Adipocyte (in vitro differentiated cells): ENCODE results near the gene SLC35F3.

Experiments
- DNase-seq: peaks from one replicate; pipeline ENCODE4 v3.0.0-alpha.2; 2015; ENCODE audit warnings: low read depth
- H3K27me3 ChIP-seq: replicated peaks from 2 replicates; pipeline ENCODE4 v1.7.0; 2013; ENCODE audit warnings: mild to moderate bottlenecking, low read length, moderate library complexity; ENCODE audit not compliant: control insufficient read depth, insufficient read depth
- H3K36me3 ChIP-seq: 2 replicates; pipeline ENCODE4 v1.7.0; 2013; ENCODE audit warnings: low read length, mild to moderate bottlenecking, moderate library complexity; ENCODE audit not compliant: control insufficient read depth, insufficient read depth, severe bottlenecking
- H3K4me1 ChIP-seq: 2 replicates; pipeline ENCODE4 v1.7.0; 2013; ENCODE audit warnings: mild to moderate bottlenecking, low read length, moderate library complexity; ENCODE audit not compliant: control insufficient read depth, insufficient read depth
- H3K4me3 ChIP-seq: 2 replicates; pipeline ENCODE4 v1.7.0; 2013; ENCODE audit warnings: mild to moderate bottlenecking, low read length, moderate library complexity
- H3K9ac ChIP-seq: 2 replicates; pipeline ENCODE4 v1.7.0; 2013; ENCODE audit warnings: mild to moderate bottlenecking, low read length, moderate library complexity
- H3K9me3 ChIP-seq: 2 replicates; pipeline ENCODE4 v1.7.0; 2013; ENCODE audit warnings: mild to moderate bottlenecking, low read length, moderate library complexity; ENCODE audit not compliant: control insufficient read depth

SLC35F3 gene

GRCh38 chr1:233904633-233905415 lies at the start of gene SLC35F3:
TSS of gene SLC35F3 (plus strand) at chr1:233904676.
- Histone ChIP-seq H3K36me3 (no peaks in the 10 kb centered on the region), H3K9ac (no peak within 1 kb of the TSS), H3K4me3 (no peak within 1 kb of the TSS), H3K4me1 (no peaks in the 10 kb centered on the region), H3K27me3 (peaks cover 20% of the 10 kb centered on the region), H3K9me3 (peaks cover 3% of the 10 kb centered on the region)
- peak; percentile 1 for DNase-seq

DNA sequence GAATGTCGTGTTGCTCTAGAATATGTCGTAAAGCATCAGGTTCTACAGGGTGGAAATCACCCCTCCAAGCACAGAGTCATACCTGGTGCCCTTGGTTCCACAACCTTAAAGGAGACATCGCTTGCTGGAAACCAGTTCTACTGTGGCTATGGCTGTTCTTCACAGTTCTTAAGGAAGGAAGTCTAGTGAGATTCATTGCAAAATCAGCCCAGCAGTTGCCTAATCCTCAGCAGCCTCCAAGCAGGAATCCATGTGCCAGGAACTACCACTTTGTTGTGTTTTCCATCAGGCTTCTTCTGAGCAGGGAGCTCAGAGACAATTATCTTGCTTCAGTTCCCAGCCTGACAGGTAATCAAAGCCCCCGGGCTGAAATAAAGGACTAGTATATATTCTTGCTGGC lies 45.0 kb upstream of the SLC35F3 start:
- Histone ChIP-seq H3K9me3 (no peaks in the 10 kb centered on the region), H3K27me3 (no peaks in the 10 kb centered on the region), H3K36me3 (no peaks in the 10 kb centered on the region), H3K4me1 (no peaks in the 10 kb centered on the region), H3K4me3 (no peak overlapping the region), H3K9ac (no peak overlapping the region)
- no peak for DNase-seq

GRCh38 chr1:233863901-233864545 lies 40.5 kb upstream of the SLC35F3 start:
- H3K27me3 ChIP-seq, result no peaks in the 10 kb centered on the region

GRCh38 chr1:233864578-233864977 lies 39.9 kb upstream of the SLC35F3 start:
- Histone ChIP-seq H3K27me3 (no peaks in the 10 kb centered on the region), H3K4me1 (no peaks in the 10 kb centered on the region), H3K4me3 (no peak overlapping the region), H3K36me3 (no peaks in the 10 kb centered on the region), H3K9me3 (peaks cover 3% of the 10 kb centered on the region), H3K9ac (no peak overlapping the region)
- DNase-seq, result no peak

More at GRCh38 chr1:233863901-233864545, 40.5 kb upstream of the SLC35F3 start:
- no peak for DNase-seq
- Histone ChIP-seq H3K4me3 (no peak overlapping the region), H3K9me3 (peaks cover 3% of the 10 kb centered on the region), H3K36me3 (no peaks in the 10 kb centered on the region), H3K4me1 (no peaks in the 10 kb centered on the region), H3K9ac (no peak overlapping the region)

DNA sequence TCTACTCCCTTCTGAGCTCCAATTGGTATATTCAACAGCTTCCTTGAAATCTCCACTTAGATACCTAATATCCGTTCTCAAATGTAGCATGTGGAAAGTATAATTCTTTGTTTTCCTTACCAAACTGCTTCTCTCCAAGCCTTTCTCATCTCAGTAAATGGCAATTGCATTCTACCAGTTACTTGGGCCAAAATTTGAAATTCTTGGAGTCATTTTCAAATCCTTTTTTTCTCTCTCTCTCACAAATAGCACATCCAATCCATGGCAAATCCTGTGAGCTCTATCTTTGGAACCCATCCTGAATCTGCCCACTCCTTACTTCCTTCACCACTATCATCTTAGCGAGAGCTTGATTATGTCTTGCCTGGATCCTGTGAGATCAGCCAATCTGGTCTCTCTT lies 39.3 kb upstream of the SLC35F3 start:
- no peaks in the 10 kb centered on the region for H3K36me3 ChIP-seq
- no peaks in the 10 kb centered on the region for H3K4me1 ChIP-seq
- no peaks in the 10 kb centered on the region for H3K27me3 ChIP-seq
- peaks cover 3% of the 10 kb centered on the region for H3K9me3 ChIP-seq
- DNase-seq, result no peak
- H3K4me3 ChIP-seq, result no peak overlapping the region
- H3K9ac ChIP-seq, result no peak overlapping the region

DNA sequence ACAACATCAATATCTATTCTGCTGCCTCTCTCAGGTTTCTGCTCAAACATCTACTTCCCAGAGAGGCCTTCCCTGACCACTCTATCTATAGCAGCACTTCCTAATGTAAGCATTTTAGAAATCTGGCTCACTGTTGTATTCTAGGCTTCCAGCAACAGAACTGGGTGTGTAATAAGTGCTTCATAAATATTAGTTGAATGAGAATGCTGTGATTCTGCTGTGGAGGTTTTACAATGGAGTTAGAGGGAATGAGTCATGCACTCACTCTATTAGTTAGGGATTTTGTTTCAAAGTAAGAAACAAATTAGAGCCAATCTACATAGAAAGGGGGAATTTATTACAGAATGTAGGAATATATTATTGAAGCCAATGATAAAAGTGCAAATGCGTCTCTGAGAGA lies 38.6 kb upstream of the SLC35F3 start:
- no peak overlapping the region for H3K4me3 ChIP-seq
- no peaks in the 10 kb centered on the region for H3K36me3 ChIP-seq
- H3K9ac ChIP-seq, result no peak overlapping the region
- peaks cover 3% of the 10 kb centered on the region for H3K9me3 ChIP-seq
- DNase-seq, result no peak
- no peaks in the 10 kb centered on the region for H3K4me1 ChIP-seq
- H3K27me3 ChIP-seq, result no peaks in the 10 kb centered on the region

GRCh38 chr1:233867028-233867427 lies 37.4 kb upstream of the SLC35F3 start:
- no peaks in the 10 kb centered on the region for H3K36me3 ChIP-seq
- peaks cover 3% of the 10 kb centered on the region for H3K9me3 ChIP-seq
- no peak overlapping the region for H3K9ac ChIP-seq
- H3K4me1 ChIP-seq, result no peaks in the 10 kb centered on the region
- no peaks in the 10 kb centered on the region for H3K27me3 ChIP-seq
- DNase-seq, result no peak
- H3K4me3 ChIP-seq, result no peak overlapping the region

GRCh38 chr1:233868461-233868860 lies 36.0 kb upstream of the SLC35F3 start:
- H3K36me3 ChIP-seq, result no peaks in the 10 kb centered on the region
- no peak overlapping the region for H3K4me3 ChIP-seq
- DNase-seq, result no peak
- H3K9me3 ChIP-seq, result peaks cover 3% of the 10 kb centered on the region
- no peak overlapping the region for H3K9ac ChIP-seq
- no peaks in the 10 kb centered on the region for H3K27me3 ChIP-seq
- H3K4me1 ChIP-seq, result no peaks in the 10 kb centered on the region

DNA sequence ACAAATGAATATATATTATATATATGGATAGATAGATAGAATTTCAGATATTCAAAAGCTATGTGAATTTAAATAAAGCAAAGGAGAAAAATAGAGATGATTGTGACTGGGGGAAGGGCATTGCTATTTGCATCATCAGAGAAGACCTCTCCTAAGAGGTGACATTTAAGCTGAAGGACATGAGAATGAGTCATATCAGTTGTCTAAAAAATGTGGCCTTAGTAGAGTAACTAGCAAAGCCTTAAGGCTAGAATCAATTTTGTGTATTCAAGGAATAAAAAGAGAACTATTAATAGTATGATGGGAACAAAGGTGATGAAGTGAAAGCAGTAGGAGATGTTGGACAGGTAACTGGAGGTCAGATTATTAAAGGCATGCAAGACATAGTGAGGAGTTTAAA lies 34.8 kb upstream of the SLC35F3 start:
- Histone ChIP-seq H3K9me3 (peaks cover 3% of the 10 kb centered on the region), H3K27me3 (no peaks in the 10 kb centered on the region), H3K9ac (no peak overlapping the region), H3K36me3 (no peaks in the 10 kb centered on the region), H3K4me1 (no peaks in the 10 kb centered on the region), H3K4me3 (no peak overlapping the region)
- DNase-seq, result no peak

GRCh38 chr1:233873666-233874065 lies 30.8 kb upstream of the SLC35F3 start:
- no peak for DNase-seq
- Histone ChIP-seq H3K9me3 (no peaks in the 10 kb centered on the region), H3K27me3 (no peaks in the 10 kb centered on the region), H3K4me3 (no peak overlapping the region), H3K9ac (no peak overlapping the region), H3K36me3 (no peaks in the 10 kb centered on the region), H3K4me1 (no peaks in the 10 kb centered on the region)

DNA sequence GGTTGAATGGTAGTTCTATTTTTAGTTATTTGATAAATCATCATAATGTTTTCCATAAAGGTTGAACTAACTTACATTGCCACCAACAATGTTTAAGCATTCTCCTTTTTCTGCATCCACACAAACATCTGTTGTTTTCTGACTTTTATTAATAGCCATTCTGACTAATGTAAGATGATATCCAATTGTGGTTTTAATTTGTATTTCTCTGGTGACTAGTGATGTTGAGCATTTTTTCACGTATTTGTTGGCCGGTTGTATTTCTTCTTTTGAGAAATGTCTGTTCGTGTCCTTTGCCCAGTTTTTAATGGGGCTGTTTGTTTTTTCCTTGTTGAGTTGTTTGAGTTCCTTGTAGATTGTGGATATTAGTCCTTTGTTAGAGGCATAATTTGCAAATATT lies 24.6 kb upstream of the SLC35F3 start:
- no peak for DNase-seq

More for the DNA sequence above, 24.6 kb upstream of the SLC35F3 start:
- no peaks in the 10 kb centered on the region for H3K36me3 ChIP-seq
- no peak overlapping the region for H3K9ac ChIP-seq
- H3K4me3 ChIP-seq, result no peak overlapping the region
- no peaks in the 10 kb centered on the region for H3K27me3 ChIP-seq
- no peaks in the 10 kb centered on the region for H3K4me1 ChIP-seq
- H3K9me3 ChIP-seq, result no peaks in the 10 kb centered on the region
